Activated T-cell treated with anti-CD3 and anti-CD28 coated beads, Interleukin-2, amount 50 U/mL, for 72 hours (primary cell): ENCODE data around the gene MAPKAP1. TPM values are rescaled to one million over a fixed set of nuclear protein-coding genes. Genes with fewer than 3 reads are reported as not detected.
A peak's percentile ranks its signal among the peaks of the same experiment; 100 is the strongest.

Experiments
- ATAC-seq, 2 donors: fragments of 150-1000 bp; cut with Tn5 transposase; replicated peaks in 1 of 2; 2 replicates each; pipeline ENCODE4 v1.10.0; 2021; ENCODE audit warnings: moderate library complexity in 2 of 2, mild to moderate bottlenecking in 1 of 2
- DNase-seq, 2 donors: peaks; one replicate each; pipeline ENCODE4 v3.0.0; 2021 to 2022; ENCODE audit warnings: mixed read lengths in 1 of 2
- H3K27ac Mint-ChIP-seq: one replicate; pipeline ENCODE4 v1.8.0; 2022; ENCODE audit warnings: mild to moderate bottlenecking, moderate library complexity, mixed read lengths
- H3K27me3 Mint-ChIP-seq: one replicate; pipeline ENCODE4 v1.8.0; 2022; ENCODE audit warnings: low read depth, mixed read lengths
- H3K36me3 Mint-ChIP-seq, 2 donors: one replicate each; pipeline ENCODE4 v1.8.0; 2022; ENCODE audit warnings: mixed read lengths in 2 of 2, mild to moderate bottlenecking in 1 of 2; ENCODE audit not compliant: insufficient read depth in 2 of 2
- H3K4me1 Mint-ChIP-seq: one replicate; pipeline ENCODE4 v1.8.0; 2022; ENCODE audit warnings: low read depth, mixed read lengths
- H3K4me3 Mint-ChIP-seq, 2 donors: one replicate each; pipeline ENCODE4 v1.8.0; 2022; ENCODE audit warnings: mild to moderate bottlenecking in 2 of 2, mixed read lengths in 2 of 2, moderate library complexity in 2 of 2
- H3K9me3 Mint-ChIP-seq, 2 donors: one replicate each; pipeline ENCODE4 v1.8.0; 2022; ENCODE audit warnings: mixed read lengths in 2 of 2
- total RNA-seq, 2 donors: library from RNA; stranded (reverse); gene quantifications; one replicate each; pipeline ENCODE4 v1.2.3, GENCODE V29; 2022

The MAPKAP1 gene
- total RNA-seq, 2 donors from 2014 or later, result 42.1 to 42.8 TPM

GRCh38 chr9:125746017-125746773 lies 39.2 kb upstream of the MAPKAP1 start:
- H3K4me3 Mint-ChIP-seq, result peak overlapping the region; percentile 97 to 98
- H3K9me3 Mint-ChIP-seq, result no peaks in the 10 kb centered on the region
- DNase-seq, result peak; percentile 95 to 97
- H3K4me1 Mint-ChIP-seq, result peaks cover 38% of the 10 kb centered on the region
- H3K27me3 Mint-ChIP-seq, result no peaks in the 10 kb centered on the region
- ATAC-seq, result peak; percentile 85 to 88
- H3K36me3 Mint-ChIP-seq, result peaks cover 3 to 7% of the 10 kb centered on the region in 2 donors
- peak overlapping the region; percentile 90 for H3K27ac Mint-ChIP-seq

GRCh38 chr9:125745682-125746016 lies 38.6 kb upstream of the MAPKAP1 start:
- Mint-ChIP-seq H3K36me3 (peaks cover 3 to 7% of the 10 kb centered on the region in 2 donors), H3K4me3 (peak overlapping the region; percentile 97 to 98), H3K4me1 (peaks cover 35% of the 10 kb centered on the region), H3K9me3 (no peaks in the 10 kb centered on the region), H3K27me3 (no peaks in the 10 kb centered on the region), H3K27ac (no peak overlapping the region)
- ATAC-seq (no peak), DNase-seq (no peak)

GRCh38 chr9:125745018-125745417 lies 38.0 kb upstream of the MAPKAP1 start:
- ATAC-seq (no peak), DNase-seq (no peak)
- Mint-ChIP-seq H3K36me3 (peaks cover 3 to 7% of the 10 kb centered on the region in 2 donors), H3K4me3 (peak overlapping the region; percentile 97 to 98), H3K27ac (no peak overlapping the region), H3K4me1 (peaks cover 28% of the 10 kb centered on the region), H3K27me3 (no peaks in the 10 kb centered on the region), H3K9me3 (no peaks in the 10 kb centered on the region)

- H3K36me3 Mint-ChIP-seq, result peaks cover 3 to 7% of the 10 kb centered on the region in 2 donors
- H3K27me3 Mint-ChIP-seq, result no peaks in the 10 kb centered on the region
- H3K27ac Mint-ChIP-seq, result no peak overlapping the region
- peaks cover 24% of the 10 kb centered on the region for H3K4me1 Mint-ChIP-seq
- no peak for ATAC-seq
- no peak for DNase-seq
- peak overlapping the region in 1 of 2 donors; percentile 43 for H3K4me3 Mint-ChIP-seq
- no peaks in the 10 kb centered on the region for H3K9me3 Mint-ChIP-seq
Measured at GRCh38 chr9:125744616-125745015, 37.6 kb upstream of the MAPKAP1 start.

- Mint-ChIP-seq H3K36me3 (peaks cover 2 to 4% of the 10 kb centered on the region in 2 donors), H3K4me1 (peaks cover 17% of the 10 kb centered on the region), H3K9me3 (no peaks in the 10 kb centered on the region), H3K4me3 (no peak overlapping the region), H3K27me3 (no peaks in the 10 kb centered on the region), H3K27ac (no peak overlapping the region)
- no peak for ATAC-seq
- no peak for DNase-seq
Measured at GRCh38 chr9:125743682-125744428, 36.8 kb upstream of the MAPKAP1 start.

GRCh38 chr9:125742657-125743056 lies 35.6 kb upstream of the MAPKAP1 start:
- Mint-ChIP-seq H3K27me3 (no peaks in the 10 kb centered on the region), H3K4me3 (no peak overlapping the region)

GRCh38 chr9:125739436-125739835 lies 32.4 kb upstream of the MAPKAP1 start:
- H3K9me3 Mint-ChIP-seq, result no peaks in the 10 kb centered on the region
- H3K4me1 Mint-ChIP-seq, result no peaks in the 10 kb centered on the region
- H3K36me3 Mint-ChIP-seq, result no peaks in the 10 kb centered on the region
- DNase-seq (no peak), ATAC-seq (no peak)
- H3K4me3 Mint-ChIP-seq, result no peak overlapping the region
- no peak overlapping the region for H3K27ac Mint-ChIP-seq
- no peaks in the 10 kb centered on the region for H3K27me3 Mint-ChIP-seq

More at GRCh38 chr9:125742657-125743056, 35.6 kb upstream of the MAPKAP1 start:
- Mint-ChIP-seq H3K4me1 (peaks cover 12% of the 10 kb centered on the region), H3K9me3 (no peaks in the 10 kb centered on the region), H3K36me3 (no peaks in the 10 kb centered on the region), H3K27ac (no peak overlapping the region)
- ATAC-seq (no peak), DNase-seq (no peak)

- Mint-ChIP-seq H3K27me3 (peaks cover 4% of the 10 kb centered on the region), H3K27ac (no peak overlapping the region), H3K4me3 (no peak overlapping the region)
Measured at GRCh38 chr9:125732562-125732961, 25.6 kb upstream of the MAPKAP1 start.

GRCh38 chr9:125730168-125730567 lies 23.2 kb upstream of the MAPKAP1 start:
- H3K36me3 Mint-ChIP-seq, result no peaks in the 10 kb centered on the region
- peaks cover 4% of the 10 kb centered on the region for H3K27me3 Mint-ChIP-seq
- no peaks in the 10 kb centered on the region for H3K4me1 Mint-ChIP-seq
- DNase-seq, result no peak
- no peak for ATAC-seq
- H3K4me3 Mint-ChIP-seq, result no peak overlapping the region
- peak overlapping the region; percentile 55 for H3K27ac Mint-ChIP-seq
- no peaks in the 10 kb centered on the region for H3K9me3 Mint-ChIP-seq

More at GRCh38 chr9:125732562-125732961, 25.6 kb upstream of the MAPKAP1 start:
- Mint-ChIP-seq H3K9me3 (no peaks in the 10 kb centered on the region), H3K36me3 (no peaks in the 10 kb centered on the region), H3K4me1 (no peaks in the 10 kb centered on the region)
- ATAC-seq, result no peak
- DNase-seq, result no peak

- Mint-ChIP-seq H3K4me3 (no peak overlapping the region), H3K4me1 (no peaks in the 10 kb centered on the region), H3K27ac (no peak overlapping the region), H3K36me3 (no peaks in the 10 kb centered on the region), H3K9me3 (no peaks in the 10 kb centered on the region), H3K27me3 (peaks cover 4% of the 10 kb centered on the region)
- DNase-seq, result no peak
- no peak for ATAC-seq
Measured at GRCh38 chr9:125726456-125727132, 19.6 kb upstream of the MAPKAP1 start.

GRCh38 chr9:125707472-125707804 lies 430 bp upstream of the MAPKAP1 start:
- Mint-ChIP-seq H3K27ac (peak overlapping the region; percentile 91), H3K4me1 (peaks cover 43% of the 10 kb centered on the region), H3K27me3 (peaks cover 4% of the 10 kb centered on the region), H3K9me3 (no peaks in the 10 kb centered on the region), H3K4me3 (peak overlapping the region; percentile 66 to 84), H3K36me3 (no peaks in the 10 kb centered on the region)
- no peak for ATAC-seq
- no peak for DNase-seq

GRCh38 chr9:125705893-125706292 lies 1.1 kb downstream of the MAPKAP1 start:
- peaks cover 4% of the 10 kb centered on the region for H3K27me3 Mint-ChIP-seq
- peak overlapping the region; percentile 66 to 84 for H3K4me3 Mint-ChIP-seq
- ATAC-seq (no peak), DNase-seq (no peak)
- H3K9me3 Mint-ChIP-seq, result no peaks in the 10 kb centered on the region
- H3K4me1 Mint-ChIP-seq, result peaks cover 55% of the 10 kb centered on the region
- H3K27ac Mint-ChIP-seq, result peak overlapping the region; percentile 2
- no peaks in the 10 kb centered on the region for H3K36me3 Mint-ChIP-seq

- Mint-ChIP-seq H3K36me3 (no peaks in the 10 kb centered on the region), H3K27me3 (no peaks in the 10 kb centered on the region), H3K9me3 (no peaks in the 10 kb centered on the region), H3K4me1 (peaks cover 69% of the 10 kb centered on the region), H3K4me3 (no peak overlapping the region), H3K27ac (peak overlapping the region; percentile 20)
- DNase-seq (no peak), ATAC-seq (no peak)
Measured at GRCh38 chr9:125703662-125704061, 3.3 kb downstream of the MAPKAP1 start.
